ENCODE measurements around the gene NPHP1.
"Not testable (repeated sequence)": the region's sequence is repeated elsewhere in the genome, so short reads cannot be mapped to it uniquely, and the experiment has no call there.

The NPHP1 gene

DNA sequence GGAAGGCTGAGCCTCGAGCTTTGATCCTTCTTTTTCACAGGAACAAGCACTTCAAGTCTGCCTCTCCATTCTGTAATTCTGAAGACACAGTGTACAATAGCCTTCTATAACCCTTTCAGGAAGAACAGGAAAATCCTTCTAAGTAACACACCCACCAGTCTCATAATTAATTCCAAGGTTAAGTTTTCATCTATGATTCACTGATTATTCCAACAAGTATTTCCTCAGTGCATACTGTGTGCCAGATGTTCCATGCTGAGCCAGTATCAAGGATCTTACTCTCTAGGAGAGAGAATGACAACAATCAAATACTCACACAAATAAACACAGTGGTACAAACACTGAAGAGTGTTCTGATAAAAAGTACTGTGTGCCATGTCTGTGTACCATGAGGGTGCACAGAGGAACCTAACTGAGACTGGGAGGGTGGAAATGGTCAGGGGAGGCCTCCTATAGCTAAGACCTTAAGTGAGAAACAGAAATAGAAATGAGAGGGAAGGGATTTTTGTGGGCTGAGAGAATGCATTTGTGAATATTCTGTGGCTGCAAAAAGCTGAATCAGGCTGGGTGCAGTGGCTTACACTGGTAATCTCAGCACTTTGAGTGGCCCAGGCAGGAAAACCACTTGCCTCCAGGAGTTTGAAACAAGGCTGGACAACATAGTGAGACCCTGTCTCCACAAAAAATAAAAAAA is 14.8 kb upstream of the NPHP1 start:
- Histone ChIP-seq H3K27ac (ENCODE audit: low read depth, low read length) (no peak overlapping the region), H3K4me1 (ENCODE audit: control insufficient read depth in 5 of 5, insufficient read depth in 5 of 5, low read length in 5 of 5) (no peaks in the 10 kb centered on the region), H3K27me3 (ENCODE audit: control insufficient read depth in 5 of 5, insufficient read depth in 4 of 5, low read length in 5 of 5) (peaks cover 0 to 9% (median 4%) of the 10 kb centered on the region in 5 donors), H3K9ac (ENCODE audit: low read length in 5 of 5) (no peak overlapping the region), H3K36me3 (ENCODE audit: control insufficient read depth in 5 of 5, insufficient read depth in 5 of 5, low read length in 5 of 5) (no peaks in the 10 kb centered on the region), H3K9me3 (ENCODE audit: control insufficient read depth in 5 of 5, low read length in 5 of 5) (no peaks in the 10 kb centered on the region), H3K4me3 (ENCODE audit: low read depth in 1 of 5, low read length in 5 of 5) (no peak overlapping the region)

GRCh38 chr2:110218889-110219288 is 14.1 kb upstream of the NPHP1 start:
- not testable (repeated sequence) for H3K27ac ChIP-seq (ENCODE audit: low read depth, low read length); H3K9ac ChIP-seq (ENCODE audit: low read length in 5 of 5); H3K9me3 ChIP-seq (ENCODE audit: control insufficient read depth in 5 of 5, low read length in 5 of 5); H3K4me3 ChIP-seq (ENCODE audit: low read depth in 1 of 5, low read length in 5 of 5); H3K4me1 ChIP-seq (ENCODE audit: control insufficient read depth in 5 of 5, insufficient read depth in 5 of 5, low read length in 5 of 5); H3K27me3 ChIP-seq (ENCODE audit: control insufficient read depth in 5 of 5, insufficient read depth in 4 of 5, low read length in 5 of 5); H3K36me3 ChIP-seq (ENCODE audit: control insufficient read depth in 5 of 5, insufficient read depth in 5 of 5, low read length in 5 of 5)

DNA sequence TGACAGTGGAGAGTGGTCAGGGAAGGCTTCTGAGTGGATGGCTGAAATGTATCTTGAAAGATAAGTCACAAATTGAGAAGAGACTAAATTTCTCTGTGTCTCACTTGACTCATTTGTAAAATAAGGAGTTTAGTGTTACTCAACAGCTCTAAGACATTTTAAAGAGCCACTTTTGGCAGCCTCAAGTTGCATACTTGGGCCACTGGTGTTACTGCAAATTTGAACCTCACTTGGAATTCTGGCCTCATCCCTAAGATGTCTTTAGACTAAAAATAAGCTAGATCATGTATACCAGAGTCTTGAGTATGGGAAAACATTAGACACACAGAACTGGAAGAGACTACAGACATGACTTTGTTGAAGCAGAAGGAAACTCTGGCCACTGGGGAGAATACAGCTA is 12.0 kb upstream of the NPHP1 start:
- H3K4me3 ChIP-seq (ENCODE audit: low read depth in 1 of 5, low read length in 5 of 5) = no peak overlapping the region
- H3K4me1 ChIP-seq (ENCODE audit: control insufficient read depth in 5 of 5, insufficient read depth in 5 of 5, low read length in 5 of 5) = peaks cover 1 to 7% (median 6%) of the 10 kb centered on the region in 5 donors
- H3K9me3 ChIP-seq (ENCODE audit: control insufficient read depth in 5 of 5, low read length in 5 of 5) = peaks cover 0 to 3% (median 2%) of the 10 kb centered on the region in 5 donors
- peaks cover 0 to 12% (median 4%) of the 10 kb centered on the region in 5 donors for H3K27me3 ChIP-seq (ENCODE audit: control insufficient read depth in 5 of 5, insufficient read depth in 4 of 5, low read length in 5 of 5)
- no peak overlapping the region for H3K9ac ChIP-seq (ENCODE audit: low read length in 5 of 5)
- H3K27ac ChIP-seq (ENCODE audit: low read depth, low read length) = no peak overlapping the region
- no peaks in the 10 kb centered on the region for H3K36me3 ChIP-seq (ENCODE audit: control insufficient read depth in 5 of 5, insufficient read depth in 5 of 5, low read length in 5 of 5)

DNA sequence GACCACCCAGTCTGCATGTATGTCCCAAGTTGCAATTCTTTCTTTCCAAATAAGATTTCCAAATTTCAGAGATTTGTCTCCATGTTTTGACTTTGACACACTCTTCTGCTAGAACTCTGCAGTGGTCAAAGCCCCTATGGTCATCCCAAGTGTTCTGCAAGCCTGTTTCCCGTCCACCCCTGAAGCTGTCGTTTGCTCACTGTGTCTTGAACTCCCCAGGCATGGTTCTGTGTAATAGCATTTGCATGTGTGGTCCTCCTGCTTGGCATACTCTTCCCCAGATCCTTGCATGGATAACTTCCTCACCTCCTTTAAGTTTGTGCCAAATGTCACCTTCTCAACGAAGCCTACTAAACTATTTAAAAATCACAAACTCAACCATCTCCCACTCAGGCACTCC is 11.4 kb upstream of the NPHP1 start:
- peaks cover 4 to 13% (median 12%) of the 10 kb centered on the region in 5 donors for H3K4me1 ChIP-seq (ENCODE audit: control insufficient read depth in 5 of 5, insufficient read depth in 5 of 5, low read length in 5 of 5)
- H3K9ac ChIP-seq (ENCODE audit: low read length in 5 of 5) = no peak overlapping the region
- no peaks in the 10 kb centered on the region for H3K36me3 ChIP-seq (ENCODE audit: control insufficient read depth in 5 of 5, insufficient read depth in 5 of 5, low read length in 5 of 5)
- no peak overlapping the region for H3K4me3 ChIP-seq (ENCODE audit: low read depth in 1 of 5, low read length in 5 of 5)
- no peak overlapping the region for H3K27ac ChIP-seq (ENCODE audit: low read depth, low read length)
- H3K27me3 ChIP-seq (ENCODE audit: control insufficient read depth in 5 of 5, insufficient read depth in 4 of 5, low read length in 5 of 5) = peaks cover 0 to 12% (median 4%) of the 10 kb centered on the region in 5 donors
- peaks cover 0 to 3% (median 2%) of the 10 kb centered on the region in 5 donors for H3K9me3 ChIP-seq (ENCODE audit: control insufficient read depth in 5 of 5, low read length in 5 of 5)

- H3K4me1 ChIP-seq (ENCODE audit: control insufficient read depth in 5 of 5, insufficient read depth in 5 of 5, low read length in 5 of 5) = peaks cover 4 to 17% (median 15%) of the 10 kb centered on the region in 5 donors
- peaks cover 0 to 3% (median 2%) of the 10 kb centered on the region in 5 donors for H3K9me3 ChIP-seq (ENCODE audit: control insufficient read depth in 5 of 5, low read length in 5 of 5)
- H3K9ac ChIP-seq (ENCODE audit: low read length in 5 of 5) = no peak overlapping the region
- H3K27me3 ChIP-seq (ENCODE audit: control insufficient read depth in 5 of 5, insufficient read depth in 4 of 5, low read length in 5 of 5) = peaks cover 0 to 12% (median 4%) of the 10 kb centered on the region in 5 donors
- H3K27ac ChIP-seq (ENCODE audit: low read depth, low read length) = no peak overlapping the region
- H3K4me3 ChIP-seq (ENCODE audit: low read depth in 1 of 5, low read length in 5 of 5) = no peak overlapping the region
- H3K36me3 ChIP-seq (ENCODE audit: control insufficient read depth in 5 of 5, insufficient read depth in 5 of 5, low read length in 5 of 5) = no peaks in the 10 kb centered on the region
Measured at GRCh38 chr2:110215566-110216158, 10.8 kb upstream of the NPHP1 start.

GRCh38 chr2:110215091-110215490 is 10.3 kb upstream of the NPHP1 start:
- Histone ChIP-seq H3K27ac (ENCODE audit: low read depth, low read length) (no peak overlapping the region), H3K9ac (ENCODE audit: low read length in 5 of 5) (no peak overlapping the region), H3K4me3 (ENCODE audit: low read depth in 1 of 5, low read length in 5 of 5) (no peak overlapping the region), H3K9me3 (ENCODE audit: control insufficient read depth in 5 of 5, low read length in 5 of 5) (peaks cover 0 to 3% (median 2%) of the 10 kb centered on the region in 5 donors), H3K27me3 (ENCODE audit: control insufficient read depth in 5 of 5, insufficient read depth in 4 of 5, low read length in 5 of 5) (peaks cover 0 to 12% (median 4%) of the 10 kb centered on the region in 5 donors), H3K36me3 (ENCODE audit: control insufficient read depth in 5 of 5, insufficient read depth in 5 of 5, low read length in 5 of 5) (peaks cover 0 to 4% (median 2%) of the 10 kb centered on the region in 5 donors), H3K4me1 (ENCODE audit: control insufficient read depth in 5 of 5, insufficient read depth in 5 of 5, low read length in 5 of 5) (peaks cover 4 to 17% (median 15%) of the 10 kb centered on the region in 5 donors)

- H3K9me3 ChIP-seq (ENCODE audit: control insufficient read depth in 5 of 5, low read length in 5 of 5); H3K27ac ChIP-seq (ENCODE audit: low read depth, low read length); H3K4me3 ChIP-seq (ENCODE audit: low read depth in 1 of 5, low read length in 5 of 5); H3K27me3 ChIP-seq (ENCODE audit: control insufficient read depth in 5 of 5, insufficient read depth in 4 of 5, low read length in 5 of 5); H3K9ac ChIP-seq (ENCODE audit: low read length in 5 of 5): not testable (repeated sequence)
- peaks cover 4 to 17% (median 15%) of the 10 kb centered on the region in 5 donors for H3K4me1 ChIP-seq (ENCODE audit: control insufficient read depth in 5 of 5, insufficient read depth in 5 of 5, low read length in 5 of 5)
- H3K36me3 ChIP-seq (ENCODE audit: control insufficient read depth in 5 of 5, insufficient read depth in 5 of 5, low read length in 5 of 5) = peaks cover 5 to 13% (median 8%) of the 10 kb centered on the region in 5 donors
Measured at GRCh38 chr2:110213522-110213921, 8.7 kb upstream of the NPHP1 start.

DNA sequence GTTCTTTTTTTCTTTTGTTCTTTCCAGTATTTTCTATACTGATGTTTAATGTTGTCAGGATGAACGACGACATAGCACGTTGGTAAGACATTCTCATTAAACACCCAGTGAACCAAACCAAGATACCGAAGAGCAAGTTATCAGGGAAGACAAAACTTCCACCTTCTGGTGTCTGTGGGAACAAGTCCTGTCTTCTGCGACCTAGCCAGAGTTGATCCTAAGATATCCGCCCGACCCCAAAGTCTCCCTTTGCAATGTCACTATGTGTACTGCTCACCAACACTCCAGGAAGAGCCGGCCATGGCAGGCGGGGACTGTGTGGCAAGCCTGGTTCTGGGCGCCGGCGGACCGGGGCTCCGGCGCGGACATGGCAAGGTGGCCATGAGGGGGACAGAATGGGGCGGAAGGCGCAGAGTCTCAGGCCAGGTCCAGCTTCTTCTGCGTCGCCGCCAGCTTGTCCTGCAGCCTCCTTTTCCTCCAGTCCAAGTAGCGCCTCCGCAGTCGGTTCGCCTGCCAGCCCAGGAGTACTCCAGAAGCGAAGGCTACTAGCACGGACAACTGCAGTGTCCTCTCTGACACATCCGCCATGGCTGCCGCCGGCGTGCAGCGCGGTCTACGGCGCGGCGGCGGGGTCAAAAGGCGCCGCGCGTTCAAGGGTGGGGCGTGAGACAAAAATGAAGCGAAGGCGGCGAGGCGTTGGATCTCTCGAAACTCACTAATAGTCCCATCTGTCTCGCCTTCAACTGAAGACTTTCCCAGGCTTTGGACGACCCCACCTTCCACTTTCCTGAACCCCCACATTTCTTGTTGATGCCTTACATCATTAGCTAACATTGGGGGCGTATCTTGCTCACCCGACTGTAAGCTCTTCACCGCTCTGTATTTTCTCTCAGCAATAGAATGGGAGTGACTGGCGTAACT is 7.4 kb upstream of the NPHP1 start, which contains the start of gene MTLN:
Gene MTLN (minus strand): TSS at position 610 of the 921 bp plus-strand sequence. CDS start 22 bp downstream, at position 588.
- Histone ChIP-seq H3K4me1 (ENCODE audit: control insufficient read depth in 5 of 5, insufficient read depth in 5 of 5, low read length in 5 of 5) (peaks cover 4 to 17% (median 15%) of the 10 kb centered on the region in 5 donors), H3K27ac (ENCODE audit: low read depth, low read length) (peak within 1 kb of the TSS; percentile 76), H3K9ac (ENCODE audit: low read length in 5 of 5) (peak within 1 kb of the TSS; percentile 82 to 95 (median 88)), H3K27me3 (ENCODE audit: control insufficient read depth in 5 of 5, insufficient read depth in 4 of 5, low read length in 5 of 5) (peaks cover 0 to 8% (median 4%) of the 10 kb centered on the region in 5 donors), H3K4me3 (ENCODE audit: low read depth in 1 of 5, low read length in 5 of 5) (peak within 1 kb of the TSS; percentile 86 to 99 (median 91)), H3K36me3 (ENCODE audit: control insufficient read depth in 5 of 5, insufficient read depth in 5 of 5, low read length in 5 of 5) (peaks cover 6 to 13% (median 8%) of the 10 kb centered on the region in 5 donors), H3K9me3 (ENCODE audit: control insufficient read depth in 5 of 5, low read length in 5 of 5) (peaks cover 0 to 3% (median 2%) of the 10 kb centered on the region in 5 donors)

DNA sequence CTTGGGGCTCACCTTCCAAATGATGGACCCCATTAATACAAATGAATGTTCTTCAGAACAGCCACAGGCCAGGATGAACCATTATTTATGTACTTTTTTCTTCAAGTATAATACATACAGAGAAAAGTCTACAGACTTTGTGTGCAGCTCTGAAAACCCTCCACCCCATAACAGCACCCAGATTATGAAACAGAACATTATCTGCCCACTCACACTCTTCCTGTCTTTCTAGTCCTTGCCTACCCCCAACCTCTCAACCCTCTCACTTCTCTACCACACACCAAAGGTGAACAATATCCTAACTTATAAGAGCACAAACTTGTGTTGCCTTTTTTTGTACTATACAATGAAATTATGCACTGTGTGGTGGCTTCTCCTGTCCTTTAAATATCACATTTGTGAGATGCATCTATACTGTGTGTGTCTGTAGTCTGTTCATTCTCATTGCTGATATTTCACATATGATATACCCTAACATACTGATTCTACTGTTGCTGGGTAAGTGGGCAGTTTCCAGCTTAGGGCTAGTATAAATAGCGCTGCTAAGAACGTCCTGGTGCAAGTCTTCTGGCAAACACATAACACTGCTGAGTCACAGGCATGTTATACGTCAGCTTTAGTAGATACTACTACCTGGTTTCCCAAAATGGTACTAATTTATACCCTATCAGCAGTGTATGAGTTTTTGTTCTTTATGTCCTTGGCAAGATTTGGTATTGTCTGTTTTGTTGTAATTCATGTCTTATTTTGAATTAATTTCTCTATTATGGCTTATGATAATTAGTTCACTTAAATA is 1.0 kb upstream of the NPHP1 start:
- peak overlapping the region in 1 of 5 donors; percentile 60 for H3K9ac ChIP-seq (ENCODE audit: low read length in 5 of 5)
- peaks cover 6 to 13% (median 8%) of the 10 kb centered on the region in 5 donors for H3K36me3 ChIP-seq (ENCODE audit: control insufficient read depth in 5 of 5, insufficient read depth in 5 of 5, low read length in 5 of 5)

More for the DNA sequence above, 1.0 kb upstream of the NPHP1 start:
- no peak overlapping the region for H3K27ac ChIP-seq (ENCODE audit: low read depth, low read length)
- H3K9me3 ChIP-seq (ENCODE audit: control insufficient read depth in 5 of 5, low read length in 5 of 5) = no peaks in the 10 kb centered on the region
- peak overlapping the region in 1 of 5 donors; percentile 90 for H3K4me3 ChIP-seq (ENCODE audit: low read depth in 1 of 5, low read length in 5 of 5)
- H3K4me1 ChIP-seq (ENCODE audit: control insufficient read depth in 5 of 5, insufficient read depth in 5 of 5, low read length in 5 of 5) = peaks cover 0 to 17% (median 15%) of the 10 kb centered on the region in 5 donors
- no peaks in the 10 kb centered on the region for H3K27me3 ChIP-seq (ENCODE audit: control insufficient read depth in 5 of 5, insufficient read depth in 4 of 5, low read length in 5 of 5)
